Upper lobe of right lung (tissue), 1 donor: Measurements from ENCODE around the gene STRC. TPM values are rescaled to one million over a fixed set of nuclear protein-coding genes. Genes with fewer than 3 reads are reported as not detected.
"Not testable (repeated sequence)": the region's sequence is repeated elsewhere in the genome, so short reads cannot be mapped to it uniquely, and the experiment has no call there.

ENCODE experiments used
- ATAC-seq: fragments of 200-7000 bp; cut with Tn5 transposase; one replicate; pipeline ENCODE4 v1.9.1; 2020; ENCODE audit warnings: mild to moderate bottlenecking, moderate library complexity
- DNase-seq: peaks from one replicate; pipeline ENCODE4 v3.0.0-alpha.2; 2020
- H3K27ac ChIP-seq: fragments of 200-600 bp; one replicate; pipeline ENCODE4 v1.8.0; 2022
- H3K27me3 ChIP-seq: fragments of 200-600 bp; one replicate; pipeline ENCODE4 v1.8.0; 2022; ENCODE audit warnings: mild to moderate bottlenecking
- H3K36me3 ChIP-seq: fragments of 200-600 bp; one replicate; pipeline ENCODE4 v1.8.0; 2022
- H3K4me1 ChIP-seq: fragments of 200-600 bp; one replicate; pipeline ENCODE4 v1.8.0; 2022
- H3K4me3 ChIP-seq: fragments of 200-600 bp; one replicate; pipeline ENCODE4 v1.8.0; 2022; ENCODE audit warnings: mild to moderate bottlenecking
- H3K9me3 ChIP-seq: fragments of 200-600 bp; one replicate; pipeline ENCODE4 v1.8.0; 2022
- CTCF ChIP-seq: fragments of 200-600 bp; IDR thresholded peaks from one replicate; pipeline ENCODE4 v1.8.0; 2022; ENCODE audit warnings: antibody characterized with exemption
- intact Hi-C: fragments of 100-400 bp; cut with DNase I; formaldehyde crosslinking; loops from one replicate; pipeline ENCODE4 v1.11.0; 2022
- total RNA-seq: library from RNA; stranded (reverse); fragmentation: NEBNext Ultra II Directional; extraction: Animal tissue kit (Norgen Biotek cat#: 25700); gene quantifications from one replicate; pipeline ENCODE4 v1.2.1, GENCODE V29; 2021
- donor health status: DM: no; HTN: yes; CAD: no; lungs with severe emphysema.

STRC gene
- total RNA-seq, 1 donor from 2014 or later, result not detected

GRCh38 chr15:43562753-43563152 lies 55.8 kb downstream of the STRC start:
- ATAC-seq, H3K36me3 ChIP-seq, H3K27me3 ChIP-seq, intact Hi-C loops, H3K4me3 ChIP-seq, H3K4me1 ChIP-seq, H3K9me3 ChIP-seq, H3K27ac ChIP-seq, DNase-seq: not testable (repeated sequence)

- no peak for TF ChIP-seq CTCF
- DNase-seq (no peak), ATAC-seq (no peak)
- no peaks in the 10 kb centered on the region for H3K4me1 ChIP-seq
- H3K27ac ChIP-seq, result no peak overlapping the region
- H3K9me3 ChIP-seq, result no peaks in the 10 kb centered on the region
- no peak overlapping the region for H3K4me3 ChIP-seq
- no peaks in the 10 kb centered on the region for H3K36me3 ChIP-seq
- H3K27me3 ChIP-seq, result no peaks in the 10 kb centered on the region
- intact Hi-C loops, result no loop called here
Measured at GRCh38 chr15:43552986-43553385, 65.6 kb downstream of the STRC start.

GRCh38 chr15:43552256-43552655 lies 66.3 kb downstream of the STRC start:
- TF ChIP-seq CTCF, result no peak
- intact Hi-C loops, result no loop called here
- DNase-seq, result no peak

GRCh38 chr15:43550527-43551363 lies 67.9 kb downstream of the STRC start:
- Histone ChIP-seq H3K36me3 (no peaks in the 10 kb centered on the region), H3K27ac (no peak overlapping the region), H3K4me1 (no peaks in the 10 kb centered on the region), H3K9me3 (no peaks in the 10 kb centered on the region), H3K4me3 (no peak overlapping the region), H3K27me3 (no peaks in the 10 kb centered on the region)
- TF ChIP-seq CTCF, result no peak
- no peak for ATAC-seq
- intact Hi-C loops, result no loop called here
- DNase-seq, result no peak

More at GRCh38 chr15:43552256-43552655, 66.3 kb downstream of the STRC start:
- no peak for ATAC-seq
- Histone ChIP-seq H3K9me3 (no peaks in the 10 kb centered on the region), H3K4me1 (no peaks in the 10 kb centered on the region), H3K4me3 (no peak overlapping the region), H3K27ac (no peak overlapping the region), H3K36me3 (no peaks in the 10 kb centered on the region), H3K27me3 (no peaks in the 10 kb centered on the region)

Other genes with a start within 250 kb of the STRC start
- gene ZSCAN29, start 247.8 kb downstream of the STRC start, total RNA-seq, result 18.3 TPM
- 21.3 TPM for gene TUBGCP4, start 247.7 kb downstream of the STRC start, total RNA-seq
- gene TP53BP1, start 125.6 kb downstream of the STRC start, total RNA-seq, result 27.6 TPM
- gene MAP1A, start 101.2 kb downstream of the STRC start, total RNA-seq, result 2.3 TPM
- 27.3 TPM for gene PPIP5K1, start 28.6 kb downstream of the STRC start, total RNA-seq
- 0.84 TPM for gene CKMT1B, start 24.8 kb downstream of the STRC start, total RNA-seq
- gene CATSPER2, start 30.0 kb upstream of the STRC start, total RNA-seq, result 3.3 TPM
- gene CKMT1A, start 75.1 kb upstream of the STRC start, total RNA-seq, result 1.9 TPM
- gene PDIA3, start 127.6 kb upstream of the STRC start, total RNA-seq, result 382 TPM
- gene ELL3, start 158.2 kb upstream of the STRC start, total RNA-seq, result 4.3 TPM
- 769 TPM for gene SERF2, start 173.5 kb upstream of the STRC start, total RNA-seq
- gene SERINC4, start 181.4 kb upstream of the STRC start, total RNA-seq, result not detected
- 11.3 TPM for gene HYPK, start 181.8 kb upstream of the STRC start, total RNA-seq
- 21.0 TPM for gene MFAP1, start 205.9 kb upstream of the STRC start, total RNA-seq
- 6.2 TPM for gene WDR76, start 208.2 kb upstream of the STRC start, total RNA-seq